GM19043 (cell line): ENCODE results near the gene RAD17.
"Not testable (repeated sequence)": the region's sequence is repeated elsewhere in the genome, so short reads cannot be mapped to it uniquely, and the experiment has no call there.

Experiments
- ATAC-seq: cut with Tn5 transposase; IDR thresholded peaks from one replicate; pipeline ENCODE4 v1.9.1; 2021; ENCODE audit warnings: low read depth; ENCODE audit not compliant: unreplicated experiment

The RAD17 gene

GRCh38 chr5:69369340-69370121 lies at the start of gene RAD17, which contains the start of the genes AK6 and TAF9:
Gene RAD17 (plus strand): TSS chr5:69369818. CDS start chr5:69372209, 2,391 bp downstream.
Gene AK6 (minus strand): TSS chr5:69369520. CDS start chr5:69369490, 30 bp downstream.
Gene TAF9 (minus strand): TSS chr5:69369520. CDS start chr5:69365737, 3,783 bp downstream.
- peak; percentile 91 for ATAC-seq

GRCh38 chr5:69326365-69326764 lies 43.3 kb upstream of the RAD17 start:
- no peak for ATAC-seq

GRCh38 chr5:69329905-69330489 lies 39.6 kb upstream of the RAD17 start:
- no peak for ATAC-seq

- no peak for ATAC-seq
Measured at GRCh38 chr5:69331528-69332445, 37.8 kb upstream of the RAD17 start.

- ATAC-seq, result not testable (repeated sequence)
Measured at GRCh38 chr5:69333668-69334315, 35.8 kb upstream of the RAD17 start.

GRCh38 chr5:69334793-69335268 lies 34.8 kb upstream of the RAD17 start:
- ATAC-seq, result peak; percentile 80

GRCh38 chr5:69335341-69335935 lies 34.2 kb upstream of the RAD17 start:
- no peak for ATAC-seq

GRCh38 chr5:69341520-69342161 lies 28.0 kb upstream of the RAD17 start:
- no peak for ATAC-seq

GRCh38 chr5:69343083-69343482 lies 26.5 kb upstream of the RAD17 start:
- ATAC-seq, result no peak

- no peak for ATAC-seq
Measured at GRCh38 chr5:69350664-69351063, 19.0 kb upstream of the RAD17 start.

GRCh38 chr5:69359699-69360098 lies 9.9 kb upstream of the RAD17 start:
- no peak for ATAC-seq

- ATAC-seq, result no peak
Measured at GRCh38 chr5:69360442-69360841, 9.2 kb upstream of the RAD17 start.

- ATAC-seq, result no peak
Measured at GRCh38 chr5:69364414-69364813, 5.2 kb upstream of the RAD17 start.

GRCh38 chr5:69364850-69365249 lies 4.8 kb upstream of the RAD17 start:
- ATAC-seq, result no peak

- ATAC-seq, result no peak
Measured at GRCh38 chr5:69367697-69368279, 1.8 kb upstream of the RAD17 start.

GRCh38 chr5:69368458-69369339 lies 919 bp upstream of the RAD17 start:
- ATAC-seq, result peak; percentile 18

- ATAC-seq, result not testable (repeated sequence)
Measured at GRCh38 chr5:69370335-69370734, 717 bp downstream of the RAD17 start.

GRCh38 chr5:69372394-69372793 lies 2.8 kb downstream of the RAD17 start:
- ATAC-seq, result no peak
